Measurements from ENCODE around the gene ITSN1.

The ITSN1 gene

DNA sequence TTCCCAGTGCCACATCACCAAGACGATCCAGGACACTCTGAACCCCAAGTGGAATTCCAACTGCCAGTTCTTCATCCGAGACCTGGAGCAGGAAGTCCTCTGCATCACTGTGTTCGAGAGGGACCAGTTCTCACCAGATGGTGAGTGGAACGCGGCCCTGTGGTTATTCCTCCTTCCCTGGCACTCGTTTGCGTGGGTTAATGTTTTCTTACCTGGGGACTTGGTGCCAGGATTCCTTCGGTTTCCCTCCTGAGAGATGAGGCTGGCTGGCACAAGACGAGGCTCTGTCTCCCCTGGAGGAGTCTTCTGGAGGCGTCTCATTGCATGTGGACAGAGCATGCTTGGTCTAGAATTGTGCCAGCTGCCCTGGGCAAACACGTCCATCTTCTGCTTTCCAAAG is 244.0 kb downstream of the ITSN1 start:
- Mint-ChIP-seq H3K36me3 (ENCODE audit: low read depth) (no peaks in the 10 kb centered on the region), H3K27ac (no peak overlapping the region), H3K4me1 (ENCODE audit: low read depth) (no peaks in the 10 kb centered on the region), H3K9me3 (no peaks in the 10 kb centered on the region), H3K27me3 (ENCODE audit: low read depth) (peaks cover 7% of the 10 kb centered on the region), H3K4me3 (no peak overlapping the region)
- DNase-seq (ENCODE audit: low spot score) = no peak

DNA sequence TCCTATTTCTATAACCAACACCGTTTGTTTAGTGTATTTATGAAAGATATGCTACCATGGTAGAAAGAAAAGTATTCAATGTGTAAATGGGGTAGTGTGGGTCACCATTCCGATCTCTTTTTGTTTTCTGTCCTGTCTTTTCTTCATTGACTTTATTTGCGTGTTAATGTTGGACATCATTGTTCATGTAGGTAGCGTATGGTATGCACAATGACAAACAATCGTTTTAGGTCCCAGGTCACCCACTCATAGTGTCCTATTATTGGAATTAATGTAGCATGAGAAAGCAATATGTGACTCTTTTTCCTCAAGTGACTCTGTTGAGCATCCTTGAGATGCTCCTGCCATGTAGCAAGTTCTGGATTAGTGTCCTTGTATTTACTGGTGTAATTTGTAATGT is 247.9 kb downstream of the ITSN1 start:
- Mint-ChIP-seq H3K9me3 (no peaks in the 10 kb centered on the region), H3K4me1 (ENCODE audit: low read depth) (peaks cover 7% of the 10 kb centered on the region), H3K27ac (no peak overlapping the region), H3K4me3 (no peak overlapping the region), H3K36me3 (ENCODE audit: low read depth) (no peaks in the 10 kb centered on the region), H3K27me3 (ENCODE audit: low read depth) (peaks cover 12% of the 10 kb centered on the region)
- no peak for DNase-seq (ENCODE audit: low spot score)

DNA sequence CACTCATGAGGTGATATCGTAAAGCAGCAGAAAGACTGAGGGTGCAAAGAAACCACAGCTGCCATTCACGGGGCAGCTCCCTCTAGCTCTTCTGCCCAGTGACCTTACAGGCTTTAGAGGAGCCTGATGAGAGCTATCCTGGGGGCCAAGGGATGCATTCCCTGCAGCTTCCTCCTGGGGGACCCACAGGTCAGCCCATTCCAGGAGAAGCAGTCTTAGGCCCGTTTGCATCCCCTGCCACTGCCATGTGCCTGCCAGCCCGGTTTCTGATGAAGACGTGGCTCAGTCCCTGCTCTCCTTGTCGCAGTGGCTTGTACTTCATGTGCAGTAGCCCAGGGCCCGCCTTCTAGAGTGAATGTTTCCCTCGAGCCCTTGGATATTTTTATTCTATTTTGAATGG is 250.6 kb downstream of the ITSN1 start:
- Mint-ChIP-seq H3K27me3 (ENCODE audit: low read depth) (peaks cover 19% of the 10 kb centered on the region), H3K4me1 (ENCODE audit: low read depth) (peaks cover 12% of the 10 kb centered on the region), H3K27ac (no peak overlapping the region), H3K4me3 (no peak overlapping the region), H3K36me3 (ENCODE audit: low read depth) (no peaks in the 10 kb centered on the region), H3K9me3 (no peaks in the 10 kb centered on the region)
- no peak for DNase-seq (ENCODE audit: low spot score)

DNA sequence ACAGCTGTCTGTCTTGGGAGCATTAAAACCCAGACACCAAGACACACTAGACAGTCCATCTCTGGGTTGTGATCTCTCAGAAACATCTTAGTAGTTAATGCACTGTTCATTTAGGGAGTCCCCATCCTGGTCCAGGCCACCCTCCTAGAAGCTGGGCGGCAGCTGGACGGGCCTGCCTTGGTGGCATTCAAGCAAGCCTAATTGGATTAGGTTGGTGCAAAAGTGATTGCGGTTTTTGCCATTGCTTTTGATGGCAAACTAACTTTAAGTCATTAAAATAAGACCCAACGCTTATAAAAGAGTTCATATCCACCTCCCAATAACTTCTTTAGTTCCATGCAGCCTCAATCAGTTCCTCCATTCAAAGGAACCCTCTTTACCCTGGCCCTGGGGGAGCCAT is 251.6 kb downstream of the ITSN1 start:
- H3K27ac Mint-ChIP-seq = no peak overlapping the region
- H3K4me1 Mint-ChIP-seq (ENCODE audit: low read depth) = peaks cover 12% of the 10 kb centered on the region
- H3K36me3 Mint-ChIP-seq (ENCODE audit: low read depth) = no peaks in the 10 kb centered on the region
- no peak for DNase-seq (ENCODE audit: low spot score)
- H3K27me3 Mint-ChIP-seq (ENCODE audit: low read depth) = peaks cover 19% of the 10 kb centered on the region
- H3K9me3 Mint-ChIP-seq = no peaks in the 10 kb centered on the region
- H3K4me3 Mint-ChIP-seq = no peak overlapping the region

DNA sequence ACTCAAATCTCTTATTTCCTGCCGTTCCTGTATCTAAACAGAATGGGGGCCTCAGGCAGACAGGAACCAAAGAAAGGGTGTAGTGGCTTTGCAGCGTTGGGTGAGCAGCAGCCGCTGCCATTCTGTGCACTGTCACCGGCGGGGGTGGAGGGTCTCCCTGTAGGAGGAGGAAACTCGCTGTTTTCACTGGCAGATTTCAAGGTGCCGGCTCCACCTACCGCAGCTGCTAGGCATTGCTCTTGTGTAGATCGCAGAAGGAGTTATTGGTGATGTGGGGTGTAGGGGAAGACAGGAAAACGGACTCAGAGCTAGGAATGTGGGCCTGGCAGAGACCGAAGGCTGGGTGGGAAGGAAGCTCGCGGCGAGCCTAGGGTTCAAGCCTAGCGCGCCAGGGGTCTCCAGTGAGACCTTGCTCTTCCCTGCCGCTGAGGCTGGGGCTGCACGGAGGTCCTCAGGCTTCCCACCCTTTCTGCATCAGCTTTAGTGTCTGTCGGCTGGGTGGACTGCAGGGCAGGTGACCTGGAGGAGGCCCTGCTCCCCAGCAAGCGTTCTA is 252.5 kb downstream of the ITSN1 start:
- H3K27ac Mint-ChIP-seq = peak overlapping the region; percentile 21
- peaks cover 19% of the 10 kb centered on the region for H3K27me3 Mint-ChIP-seq (ENCODE audit: low read depth)
- peak overlapping the region; percentile 72 for H3K4me3 Mint-ChIP-seq
- DNase-seq (ENCODE audit: low spot score) = peak; percentile 58
- H3K9me3 Mint-ChIP-seq = no peaks in the 10 kb centered on the region
- no peaks in the 10 kb centered on the region for H3K36me3 Mint-ChIP-seq (ENCODE audit: low read depth)
- peaks cover 14% of the 10 kb centered on the region for H3K4me1 Mint-ChIP-seq (ENCODE audit: low read depth)

DNA sequence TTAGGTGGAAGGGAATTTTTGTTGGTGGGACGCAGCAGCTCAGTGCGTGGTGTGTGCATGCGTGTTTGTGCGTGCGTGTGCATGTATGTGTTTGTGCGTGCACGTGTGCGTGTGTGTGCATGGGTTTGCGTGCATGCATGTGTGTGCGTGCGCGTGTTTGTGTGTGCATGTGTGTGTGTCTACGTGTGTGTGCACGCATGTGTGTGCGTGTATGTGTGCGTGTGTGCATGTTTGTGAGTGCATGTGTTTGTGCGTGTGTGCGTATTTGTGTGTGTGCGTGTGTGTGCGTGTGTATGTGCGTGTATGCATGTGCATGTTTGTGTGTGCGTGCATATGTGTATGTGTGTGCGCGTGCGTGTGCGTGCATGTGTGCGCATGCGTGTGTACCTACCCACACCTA is 253.1 kb downstream of the ITSN1 start:
- H3K9me3 Mint-ChIP-seq = no peaks in the 10 kb centered on the region
- peaks cover 17% of the 10 kb centered on the region for H3K27me3 Mint-ChIP-seq (ENCODE audit: low read depth)
- no peak overlapping the region for H3K27ac Mint-ChIP-seq
- DNase-seq (ENCODE audit: low spot score) = no peak
- H3K4me3 Mint-ChIP-seq = peak overlapping the region; percentile 72
- peaks cover 1% of the 10 kb centered on the region for H3K36me3 Mint-ChIP-seq (ENCODE audit: low read depth)
- H3K4me1 Mint-ChIP-seq (ENCODE audit: low read depth) = peaks cover 15% of the 10 kb centered on the region

DNA sequence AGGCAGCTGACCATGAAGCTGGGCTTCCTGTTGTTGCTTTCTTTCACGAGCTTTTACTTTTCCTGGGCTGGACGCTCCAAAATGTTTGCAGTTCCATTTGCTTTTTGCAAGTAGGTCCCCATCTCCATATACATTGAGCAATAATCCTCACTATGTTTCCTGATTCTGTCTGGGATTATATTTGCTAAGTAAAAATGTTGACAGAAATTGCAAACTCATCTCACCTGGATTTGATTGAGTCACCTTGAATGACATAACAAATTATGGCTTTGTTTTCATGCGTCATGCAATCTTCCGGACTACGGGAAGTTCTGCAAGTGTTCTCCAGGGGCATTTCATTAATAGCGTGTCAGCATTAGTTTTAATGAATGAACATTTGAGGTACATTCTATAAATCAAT is 254.4 kb downstream of the ITSN1 start:
- Mint-ChIP-seq H3K9me3 (no peaks in the 10 kb centered on the region), H3K27me3 (ENCODE audit: low read depth) (peaks cover 17% of the 10 kb centered on the region)

DNA sequence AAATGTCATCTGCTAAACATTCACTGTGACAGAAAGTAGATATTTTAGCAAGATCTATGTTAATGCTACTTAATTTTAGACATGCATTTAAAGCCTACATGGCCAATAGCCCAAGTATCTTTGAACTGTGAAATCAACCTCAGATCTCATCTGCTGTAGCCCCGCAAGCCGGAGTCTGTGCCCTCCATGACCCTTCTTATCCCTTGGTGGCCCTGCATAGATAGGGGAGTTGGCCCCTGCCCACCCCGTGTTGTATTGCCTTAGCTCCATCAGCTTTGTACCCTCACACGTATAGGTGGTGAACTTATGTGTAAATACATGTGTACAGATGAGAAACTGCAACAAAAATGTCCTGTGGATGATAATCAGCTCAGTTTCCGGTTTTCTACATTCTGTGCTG is 254.8 kb downstream of the ITSN1 start:
- Mint-ChIP-seq H3K4me1 (ENCODE audit: low read depth) (peaks cover 23% of the 10 kb centered on the region), H3K9me3 (no peaks in the 10 kb centered on the region), H3K27ac (no peak overlapping the region)

More for the DNA sequence above, 254.4 kb downstream of the ITSN1 start:
- peaks cover 8% of the 10 kb centered on the region for H3K36me3 Mint-ChIP-seq (ENCODE audit: low read depth)
- no peak overlapping the region for H3K4me3 Mint-ChIP-seq
- no peak overlapping the region for H3K27ac Mint-ChIP-seq
- DNase-seq (ENCODE audit: low spot score) = no peak
- peaks cover 22% of the 10 kb centered on the region for H3K4me1 Mint-ChIP-seq (ENCODE audit: low read depth)

DNA sequence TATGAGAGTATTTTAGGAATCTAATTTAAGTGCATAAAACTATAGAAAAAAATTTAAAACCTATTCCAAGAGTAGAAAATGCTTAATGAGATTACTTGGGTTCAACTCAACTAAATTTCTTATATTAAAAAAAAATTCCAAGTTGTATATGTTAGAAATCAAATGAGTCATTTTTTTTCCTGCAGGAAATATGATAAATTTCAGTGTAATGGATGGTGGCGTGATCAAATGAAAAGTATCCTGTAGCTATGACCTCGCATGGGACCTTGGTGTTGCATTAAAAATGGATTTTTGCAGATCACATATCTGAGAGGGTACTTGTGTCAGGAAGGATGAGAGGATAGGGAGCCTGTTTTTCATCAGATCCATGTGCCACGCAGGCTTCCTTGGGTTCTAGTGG is 255.4 kb downstream of the ITSN1 start:
- no peak for DNase-seq (ENCODE audit: low spot score)
- Mint-ChIP-seq H3K27ac (no peak overlapping the region), H3K4me1 (ENCODE audit: low read depth) (peaks cover 28% of the 10 kb centered on the region), H3K27me3 (ENCODE audit: low read depth) (peaks cover 17% of the 10 kb centered on the region), H3K36me3 (ENCODE audit: low read depth) (peaks cover 16% of the 10 kb centered on the region), H3K4me3 (no peak overlapping the region), H3K9me3 (no peaks in the 10 kb centered on the region)

More for the DNA sequence above, 254.8 kb downstream of the ITSN1 start:
- Mint-ChIP-seq H3K36me3 (ENCODE audit: low read depth) (peaks cover 10% of the 10 kb centered on the region), H3K4me3 (no peak overlapping the region), H3K27me3 (ENCODE audit: low read depth) (peaks cover 17% of the 10 kb centered on the region)
- no peak for DNase-seq (ENCODE audit: low spot score)

DNA sequence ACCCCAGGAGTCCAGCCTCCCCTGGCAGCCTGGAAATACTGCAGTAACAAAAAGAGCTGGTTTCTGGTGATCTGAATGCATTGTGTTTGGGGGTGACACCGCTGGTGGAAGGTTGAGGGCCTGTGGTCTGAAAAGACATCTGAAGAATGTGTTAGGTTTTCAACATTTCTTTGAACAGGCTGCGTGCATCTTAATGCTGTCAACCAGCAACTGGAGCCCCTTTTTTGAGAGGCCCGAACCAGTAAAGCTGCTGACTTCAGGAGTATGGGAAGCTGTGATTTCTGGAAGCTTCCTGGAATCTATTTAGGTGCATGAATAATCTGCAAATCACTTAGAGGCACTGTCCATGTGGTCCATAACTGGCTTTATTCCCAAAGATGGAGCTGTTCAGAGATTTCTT is 256.3 kb downstream of the ITSN1 start:
- no peak for DNase-seq (ENCODE audit: low spot score)
- no peak overlapping the region for H3K27ac Mint-ChIP-seq
- H3K27me3 Mint-ChIP-seq (ENCODE audit: low read depth) = peaks cover 14% of the 10 kb centered on the region
- H3K36me3 Mint-ChIP-seq (ENCODE audit: low read depth) = peaks cover 24% of the 10 kb centered on the region
- peaks cover 28% of the 10 kb centered on the region for H3K4me1 Mint-ChIP-seq (ENCODE audit: low read depth)
- no peak overlapping the region for H3K4me3 Mint-ChIP-seq
- no peaks in the 10 kb centered on the region for H3K9me3 Mint-ChIP-seq

DNA sequence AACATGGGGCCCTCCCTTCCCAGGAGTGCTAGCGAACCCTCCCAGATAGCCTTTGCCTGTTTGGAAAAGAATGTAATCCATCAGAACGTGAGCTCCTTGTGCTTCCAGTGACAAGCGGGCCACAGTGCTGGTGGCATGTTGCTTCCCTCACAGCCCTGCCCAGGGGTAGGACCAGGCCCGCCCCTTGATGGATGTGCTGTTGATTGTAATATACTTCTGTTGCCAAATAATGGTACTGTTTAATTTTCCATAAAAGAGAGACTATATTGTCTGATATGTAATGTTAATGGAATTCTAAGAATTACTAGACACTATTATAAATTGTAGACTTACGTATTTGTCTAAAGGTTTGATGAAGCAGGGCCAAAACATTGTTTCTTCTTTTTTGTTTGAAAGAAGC is 256.9 kb downstream of the ITSN1 start:
- no peak for DNase-seq (ENCODE audit: low spot score)
- no peak overlapping the region for H3K27ac Mint-ChIP-seq
- H3K27me3 Mint-ChIP-seq (ENCODE audit: low read depth) = peaks cover 12% of the 10 kb centered on the region
- H3K4me3 Mint-ChIP-seq = no peak overlapping the region
- no peaks in the 10 kb centered on the region for H3K9me3 Mint-ChIP-seq
- H3K4me1 Mint-ChIP-seq (ENCODE audit: low read depth) = peaks cover 28% of the 10 kb centered on the region
- peaks cover 27% of the 10 kb centered on the region for H3K36me3 Mint-ChIP-seq (ENCODE audit: low read depth)

DNA sequence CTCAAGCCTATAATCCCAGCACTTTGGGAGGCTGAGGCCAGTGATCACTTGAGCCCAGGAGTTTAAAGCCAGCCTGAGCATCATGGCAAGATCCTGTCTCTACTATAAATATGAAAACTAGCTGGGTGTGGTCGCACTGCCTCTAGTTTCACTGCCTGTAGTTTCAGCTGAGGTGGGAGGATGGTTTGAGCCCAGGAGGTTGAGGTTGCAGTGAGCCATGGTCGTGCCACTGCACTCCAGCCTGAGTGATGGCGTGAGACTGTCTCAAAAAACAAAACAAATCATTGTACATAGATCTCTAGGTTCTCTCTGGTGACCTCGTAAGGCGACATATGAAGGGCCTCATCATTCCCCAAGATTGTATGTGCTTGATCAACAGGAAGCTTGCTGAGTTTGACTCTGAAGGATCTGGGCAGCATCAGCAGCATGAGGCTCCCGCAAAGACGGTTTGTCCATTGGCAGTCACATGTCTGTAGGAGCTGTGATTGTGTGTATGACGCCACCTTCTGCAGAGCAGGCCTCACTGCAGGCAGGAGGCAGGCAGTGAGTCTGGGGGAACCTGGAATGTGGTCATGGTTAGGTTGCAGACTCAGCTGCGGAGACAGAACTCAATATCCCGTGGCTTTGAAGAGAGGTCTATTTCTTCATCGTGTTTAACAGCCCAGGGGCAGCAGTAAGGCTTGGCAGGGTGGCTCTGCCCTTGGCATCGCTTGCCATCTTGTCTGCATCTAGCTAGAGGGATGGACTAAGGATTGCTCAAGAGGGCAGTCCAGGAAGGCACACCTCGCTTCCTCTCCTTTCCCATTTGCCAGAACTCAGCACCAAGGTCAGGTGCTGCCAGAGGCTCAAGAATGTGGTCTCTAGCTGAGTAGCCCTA is 259.3 kb downstream of the ITSN1 start:
- Mint-ChIP-seq H3K4me1 (ENCODE audit: low read depth) (peaks cover 16% of the 10 kb centered on the region), H3K27me3 (ENCODE audit: low read depth) (peaks cover 4% of the 10 kb centered on the region), H3K9me3 (no peaks in the 10 kb centered on the region), H3K27ac (peak overlapping the region; percentile 74), H3K36me3 (ENCODE audit: low read depth) (peaks cover 46% of the 10 kb centered on the region), H3K4me3 (no peak overlapping the region)
- DNase-seq (ENCODE audit: low spot score) = no peak

DNA sequence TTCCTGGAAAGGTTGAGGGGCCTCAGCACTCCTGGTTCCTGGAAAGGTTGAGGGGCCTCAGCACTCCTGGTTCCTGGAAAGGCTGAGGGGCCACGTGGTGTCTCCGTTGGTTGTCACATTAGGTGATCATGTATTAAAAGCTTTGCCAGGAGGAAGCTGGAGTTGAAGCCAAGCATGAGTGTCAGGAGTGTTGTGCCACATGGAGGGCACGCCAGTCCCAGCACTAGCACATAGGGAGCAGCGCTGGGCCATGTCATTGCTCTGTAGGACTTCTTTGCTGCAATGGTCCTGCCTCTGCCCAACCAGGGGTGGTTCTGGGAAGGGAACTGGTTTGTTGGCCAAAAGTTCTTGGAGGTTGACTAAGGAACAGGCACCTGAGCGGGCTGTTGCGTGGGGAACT is 260.0 kb downstream of the ITSN1 start:
- Mint-ChIP-seq H3K36me3 (ENCODE audit: low read depth) (peaks cover 52% of the 10 kb centered on the region), H3K9me3 (no peaks in the 10 kb centered on the region), H3K27me3 (ENCODE audit: low read depth) (no peaks in the 10 kb centered on the region), H3K4me3 (no peak overlapping the region), H3K4me1 (ENCODE audit: low read depth) (peaks cover 16% of the 10 kb centered on the region), H3K27ac (peak overlapping the region; percentile 18)
- DNase-seq (ENCODE audit: low spot score) = no peak

DNA sequence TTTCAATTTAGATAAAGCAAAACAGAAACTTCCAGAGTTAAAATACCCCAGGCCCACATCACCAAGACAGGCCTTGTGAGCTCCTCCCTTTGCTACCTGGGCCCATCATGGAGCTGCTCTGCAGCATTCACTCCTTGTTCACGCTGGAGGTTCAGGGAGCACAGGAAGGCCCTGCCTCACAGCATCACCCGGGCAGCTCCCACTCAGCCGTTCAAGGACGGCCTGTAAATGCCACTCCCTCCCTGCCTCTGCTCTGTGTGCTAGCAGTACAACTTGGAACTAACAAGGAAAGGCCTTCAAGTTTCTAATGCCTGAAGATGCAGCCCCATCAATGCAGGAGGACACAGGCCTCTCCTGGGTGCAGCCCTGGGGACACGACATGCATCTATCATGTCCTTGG is 261.7 kb downstream of the ITSN1 start:
- Mint-ChIP-seq H3K4me3 (no peak overlapping the region), H3K27ac (no peak overlapping the region), H3K4me1 (ENCODE audit: low read depth) (peaks cover 16% of the 10 kb centered on the region), H3K27me3 (ENCODE audit: low read depth) (no peaks in the 10 kb centered on the region), H3K36me3 (ENCODE audit: low read depth) (peaks cover 61% of the 10 kb centered on the region), H3K9me3 (no peaks in the 10 kb centered on the region)
- no peak for DNase-seq (ENCODE audit: low spot score)
